Testis (tissue), 3 donors: ENCODE measurements around the gene HOXB3. TPM values are rescaled to one million over a fixed set of nuclear protein-coding genes. Genes with fewer than 3 reads are reported as not detected.

ENCODE experiments used
- DNase-seq: peaks from one replicate; pipeline ENCODE4 v3.0.0-alpha.2; 2019
- H3K27ac ChIP-seq, 2 donors: fragments of 200-600 bp; sonication (generic); one replicate each; pipeline ENCODE4 v1.5.1; 2019
- H3K27me3 ChIP-seq: fragments of 200-600 bp; sonication (generic); one replicate; pipeline ENCODE4 v1.5.1; 2019
- H3K36me3 ChIP-seq: fragments of 200-600 bp; sonication (generic); one replicate; pipeline ENCODE4 v1.5.1; 2017; ENCODE audit warnings: low read depth; ENCODE audit errors: missing control alignments
- H3K4me1 ChIP-seq: fragments of 200-600 bp; sonication (generic); one replicate; pipeline ENCODE4 v1.5.1; 2019
- H3K4me3 ChIP-seq, 2 donors: fragments of 200-600 bp; sonication (generic); one replicate each; pipeline ENCODE4 v1.5.1; 2017 to 2019
- H3K9me3 ChIP-seq: fragments of 200-600 bp; sonication (generic); one replicate; pipeline ENCODE4 v1.5.1; 2017
- CTCF ChIP-seq, 3 experiments: fragments of 450-650 bp in 2 of 3; fragments of 200-600 bp in 1 of 3; sonication (generic) in 1 of 3; IDR thresholded peaks; one replicate each; pipeline ENCODE4 v1.5.1; 2016 to 2019; ENCODE audit warnings: antibody characterized with exemption in 3 of 3, mild to moderate bottlenecking in 2 of 3, moderate library complexity in 1 of 3
- POLR2A ChIP-seq: fragments of 450-650 bp; IDR thresholded peaks from one replicate; pipeline ENCODE4 v1.6.1; 2017; ENCODE audit warnings: antibody characterized with exemption, mild to moderate bottlenecking, moderate library complexity
- WGBS, 2 donors: methylation state at CpG; one replicate each; pipeline ENCODE4 v1.1.5; 2018; 5-methylcytosine and 5-hydroxymethylcytosine counted together
- intact Hi-C: fragments of 100-400 bp; cut with DNase I; formaldehyde crosslinking; loops from one replicate; pipeline ENCODE4 v1.15.1; 2023; ENCODE audit warnings: low total_unique reads
- polyA plus RNA-seq: library from polyadenylated mRNA; stranded (reverse); fragments of 350-450 nt; fragmentation: Illumina TruSeq; extraction: RNeasy Lipid Tissue Mini Kit (QIAGEN cat#74804); gene quantifications from one replicate; pipeline ENCODE4 v1.2.3, GENCODE V29; 2014; ENCODE audit warnings: low read depth, low replicate concordance; ENCODE audit not compliant: insufficient read depth
- total RNA-seq, 2 donors: library from RNA; depleted of rRNA; stranded (reverse); fragments of >200 nt; gene quantifications; one replicate each; pipeline ENCODE4 v1.2.3, GENCODE V29; 2016

HOXB3 gene
- total and polyA plus RNA-seq, 3 donors from 2014 or later, result 9.2 to 11.4 (median 10.6) TPM

- Histone ChIP-seq H3K27ac (no peak within 1 kb of the TSS), H3K4me3 (peak within 1 kb of the TSS; percentile 9 to 19), H3K36me3 (no peaks in the 10 kb centered on the region), H3K27me3 (peaks cover 9% of the 10 kb centered on the region), H3K9me3 (no peaks in the 10 kb centered on the region), H3K4me1 (peaks cover 7% of the 10 kb centered on the region)
- intact Hi-C loops, result no loop called here
- DNase-seq, result no peak
- TF ChIP-seq CTCF (IDR thresholded peaks at IDR 0.05) (no peak), POLR2A (no peak)
- 7 to 9% methylated on average over 41 of the region's 41 CpGs for WGBS, 2 donors
Observed at GRCh38 chr17:48615047-48615962, 25.3 kb upstream of the HOXB3 start, which contains the start of gene HOXB8. TSS of gene HOXB8 (minus strand) at chr17:48615292. CDS start at chr17:48614704, 588 bp downstream.

- TF ChIP-seq CTCF (IDR thresholded peaks at IDR 0.05), result no peak
- TF ChIP-seq POLR2A, result no peak
- DNase-seq, result no peak
- intact Hi-C loops, result no loop called here
- Histone ChIP-seq H3K9me3 (no peaks in the 10 kb centered on the region), H3K4me3 (peak overlapping the region; percentile 19 to 23), H3K27ac (no peak overlapping the region), H3K27me3 (peaks cover 9% of the 10 kb centered on the region), H3K36me3 (no peaks in the 10 kb centered on the region), H3K4me1 (peaks cover 10% of the 10 kb centered on the region)
- WGBS, 2 donors, result 5 to 6% methylated on average over 52 of the region's 55 CpGs
Observed at GRCh38 chr17:48613862-48614694, 24.0 kb upstream of the HOXB3 start.

GRCh38 chr17:48612854-48613691, 23.0 kb upstream of the HOXB3 start:
- intact Hi-C loops, result no loop called here
- Histone ChIP-seq H3K27ac (no peak overlapping the region), H3K4me1 (peaks cover 10% of the 10 kb centered on the region), H3K4me3 (peak overlapping the region; percentile 18 to 64), H3K36me3 (no peaks in the 10 kb centered on the region), H3K9me3 (no peaks in the 10 kb centered on the region), H3K27me3 (peaks cover 7% of the 10 kb centered on the region)
- no peak for DNase-seq
- TF ChIP-seq CTCF (IDR thresholded peaks at IDR 0.05) (peak in 1 of 3 experiments; percentile 12), POLR2A (no peak)
- 2% methylated on average over 51 to 67 of the region's 67 CpGs for WGBS, 2 donors

GRCh38 chr17:48612456-48612853, 22.4 kb upstream of the HOXB3 start:
- intact Hi-C loops, result no loop called here
- no peak for DNase-seq
- Histone ChIP-seq H3K27ac (no peak overlapping the region), H3K9me3 (no peaks in the 10 kb centered on the region), H3K4me1 (peaks cover 10% of the 10 kb centered on the region), H3K4me3 (peak overlapping the region; percentile 18 to 64), H3K27me3 (peaks cover 3% of the 10 kb centered on the region), H3K36me3 (no peaks in the 10 kb centered on the region)
- 3% methylated on average over 15 of the region's 15 CpGs for WGBS, 2 donors
- TF ChIP-seq POLR2A, result no peak
- no peak for TF ChIP-seq CTCF (IDR thresholded peaks at IDR 0.05)
